ENCODE measurements around the gene ATOH8. TPM values are rescaled to one million over a fixed set of nuclear protein-coding genes. Genes with fewer than 3 reads are reported as not detected.

ATOH8 gene
- total RNA-seq, 3 donors from 2014 or later = 20.8 to 167 (median 46.2) TPM

DNA sequence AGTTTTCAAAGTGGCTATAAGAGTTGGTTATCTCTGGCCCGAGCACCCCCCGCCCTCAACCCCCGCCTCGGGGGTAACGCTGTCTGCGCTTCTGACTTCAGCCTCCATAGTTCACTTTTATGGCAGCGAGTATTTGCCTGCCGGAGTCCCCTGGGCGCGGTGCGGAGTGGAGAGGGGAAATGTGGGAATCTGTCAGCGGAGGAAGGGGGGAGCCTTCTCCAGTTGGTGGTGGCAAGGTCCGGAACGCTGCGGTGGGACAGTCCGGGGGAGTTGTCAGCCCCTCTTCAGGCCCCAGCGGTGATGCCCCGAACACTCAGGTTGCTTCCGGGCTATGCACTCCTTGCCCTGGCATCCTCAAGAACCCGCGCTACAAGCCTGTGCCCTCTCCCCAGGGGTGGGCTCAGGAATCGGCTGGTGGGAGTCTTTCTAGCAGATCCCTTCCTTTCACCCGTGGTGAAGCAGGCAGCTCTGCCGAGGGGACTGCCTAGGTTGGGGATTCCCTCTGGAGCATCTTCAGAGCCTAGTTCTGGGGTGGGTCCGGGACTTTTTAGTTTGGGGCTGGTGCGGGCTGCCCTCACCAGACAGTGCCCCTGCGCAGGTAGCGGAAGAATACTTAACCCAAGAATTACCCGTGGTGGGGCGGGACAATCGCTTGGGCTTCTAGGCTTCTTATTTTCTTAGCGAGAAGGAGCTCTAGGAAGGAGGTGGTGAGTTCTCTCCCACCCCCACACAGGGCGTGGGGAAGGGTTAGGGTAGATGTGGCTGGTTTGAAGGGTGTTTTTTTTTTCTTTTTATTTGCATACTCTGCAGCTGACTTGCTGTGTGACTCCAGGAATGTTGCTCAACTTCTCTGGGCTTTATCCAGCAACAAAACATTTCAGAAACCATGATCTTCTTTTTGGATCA is 1.6 kb downstream of the ATOH8 start:
- Histone ChIP-seq H3K4me1 (peaks cover 0 to 4% of the 10 kb centered on the region in 2 donors), H3K4me3 (peak overlapping the region; percentile 71 to 99 (median 77)), H3K27me3 (peaks cover 0 to 27% of the 10 kb centered on the region in 2 donors), H3K27ac (peak overlapping the region; percentile 54 to 81), H3K9me3 (no peaks in the 10 kb centered on the region), H3K36me3 (no peaks in the 10 kb centered on the region)
- DNase-seq (ENCODE audit: low spot score in 2 of 2) = no peak
- TF ChIP-seq POLR2AphosphoS5 (IDR thresholded peaks at IDR 0.05) (no peak), POLR2A (IDR thresholded peaks at IDR 0.05) (no peak)
- TF ChIP-seq, protein P1, sequence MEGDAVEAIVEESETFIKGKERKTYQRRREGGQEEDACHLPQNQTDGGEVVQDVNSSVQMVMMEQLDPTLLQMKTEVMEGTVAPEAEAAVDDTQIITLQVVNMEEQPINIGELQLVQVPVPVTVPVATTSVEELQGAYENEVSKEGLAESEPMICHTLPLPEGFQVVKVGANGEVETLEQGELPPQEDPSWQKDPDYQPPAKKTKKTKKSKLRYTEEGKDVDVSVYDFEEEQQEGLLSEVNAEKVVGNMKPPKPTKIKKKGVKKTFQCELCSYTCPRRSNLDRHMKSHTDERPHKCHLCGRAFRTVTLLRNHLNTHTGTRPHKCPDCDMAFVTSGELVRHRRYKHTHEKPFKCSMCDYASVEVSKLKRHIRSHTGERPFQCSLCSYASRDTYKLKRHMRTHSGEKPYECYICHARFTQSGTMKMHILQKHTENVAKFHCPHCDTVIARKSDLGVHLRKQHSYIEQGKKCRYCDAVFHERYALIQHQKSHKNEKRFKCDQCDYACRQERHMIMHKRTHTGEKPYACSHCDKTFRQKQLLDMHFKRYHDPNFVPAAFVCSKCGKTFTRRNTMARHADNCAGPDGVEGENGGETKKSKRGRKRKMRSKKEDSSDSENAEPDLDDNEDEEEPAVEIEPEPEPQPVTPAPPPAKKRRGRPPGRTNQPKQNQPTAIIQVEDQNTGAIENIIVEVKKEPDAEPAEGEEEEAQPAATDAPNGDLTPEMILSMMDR (IDR thresholded peaks at IDR 0.05) = no peak
- intact Hi-C loops (cut with DNase I; ENCODE audit: low total_unique reads) = loop anchor here (1.0 kb wide), 2 partner anchors 20 to 30 kb away; no protein-coding TSS in a partner anchor

DNA sequence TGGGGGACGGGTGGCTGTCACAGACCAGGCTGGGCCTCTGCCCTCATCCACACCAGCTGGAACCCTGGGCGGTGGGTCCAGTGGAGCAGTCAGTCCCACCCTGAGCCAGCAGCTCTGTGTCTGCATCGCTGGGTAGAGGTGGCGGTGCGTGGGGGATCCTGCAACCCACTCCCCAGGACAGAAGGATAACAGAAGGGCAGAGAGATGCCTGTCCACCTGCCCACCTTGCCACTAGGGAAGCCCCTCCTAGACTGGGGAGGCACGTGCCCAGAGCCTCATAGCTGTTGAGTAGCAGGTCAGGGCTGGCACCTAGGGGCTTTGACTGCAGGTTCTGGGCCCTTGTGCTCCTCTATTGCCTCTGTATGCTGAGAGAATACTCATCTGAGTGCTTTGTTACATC is 2.4 kb downstream of the ATOH8 start:
- no peak for DNase-seq (ENCODE audit: low spot score in 2 of 2)
- Histone ChIP-seq H3K9me3 (no peaks in the 10 kb centered on the region), H3K27me3 (peaks cover 0 to 27% of the 10 kb centered on the region in 2 donors), H3K36me3 (no peaks in the 10 kb centered on the region), H3K4me3 (peak overlapping the region; percentile 71 to 99 (median 77)), H3K4me1 (peaks cover 0 to 7% of the 10 kb centered on the region in 2 donors), H3K27ac (no peak overlapping the region)
- intact Hi-C loops (cut with DNase I; ENCODE audit: low total_unique reads) = no loop called here
- TF ChIP-seq POLR2AphosphoS5 (IDR thresholded peaks at IDR 0.05) (no peak), POLR2A (IDR thresholded peaks at IDR 0.05) (no peak)
- TF ChIP-seq, protein P1 (IDR thresholded peaks at IDR 0.05) = no peak

DNA sequence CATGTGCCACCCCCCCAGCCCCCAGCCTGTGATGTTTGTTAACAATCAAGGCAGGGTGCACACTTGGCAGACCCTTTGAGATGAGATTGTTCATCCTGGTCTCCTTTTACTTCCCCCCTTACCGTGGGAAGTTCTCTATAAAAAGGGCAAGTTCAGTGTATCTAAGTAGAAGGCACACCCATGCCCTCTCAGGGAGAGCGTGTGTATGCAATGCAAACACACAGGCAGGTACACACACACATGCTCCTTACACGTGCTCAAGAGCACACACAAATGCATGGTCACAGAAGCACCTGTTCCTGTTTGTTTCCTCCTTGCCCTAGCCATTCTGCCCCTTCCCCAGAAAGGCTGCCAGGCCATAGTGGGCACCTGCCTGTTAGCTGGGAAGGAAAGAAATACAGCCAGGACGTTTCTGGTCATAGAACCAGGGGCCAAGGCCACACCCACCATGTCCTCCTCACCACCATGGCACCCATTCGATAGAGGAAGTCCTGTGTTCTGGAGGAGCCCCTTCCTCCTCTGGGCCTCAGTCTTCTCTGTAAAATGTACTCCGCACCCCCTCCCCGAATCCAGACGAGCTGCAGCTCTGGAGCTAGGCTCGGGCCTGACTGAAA is 3.1 kb downstream of the ATOH8 start:
- no peaks in the 10 kb centered on the region for H3K36me3 ChIP-seq
- peak overlapping the region; percentile 71 to 99 (median 77) for H3K4me3 ChIP-seq
- intact Hi-C loops (cut with DNase I; ENCODE audit: low total_unique reads) = no loop called here
- H3K27ac ChIP-seq = no peak overlapping the region
- TF ChIP-seq, protein P1 (IDR thresholded peaks at IDR 0.05) = no peak
- TF ChIP-seq POLR2A (IDR thresholded peaks at IDR 0.05) = no peak
- no peak for TF ChIP-seq POLR2AphosphoS5 (IDR thresholded peaks at IDR 0.05)
- H3K4me1 ChIP-seq = peaks cover 0 to 7% of the 10 kb centered on the region in 2 donors
- no peaks in the 10 kb centered on the region for H3K9me3 ChIP-seq
- H3K27me3 ChIP-seq = peaks cover 0 to 27% of the 10 kb centered on the region in 2 donors
- no peak for DNase-seq (ENCODE audit: low spot score in 2 of 2)

DNA sequence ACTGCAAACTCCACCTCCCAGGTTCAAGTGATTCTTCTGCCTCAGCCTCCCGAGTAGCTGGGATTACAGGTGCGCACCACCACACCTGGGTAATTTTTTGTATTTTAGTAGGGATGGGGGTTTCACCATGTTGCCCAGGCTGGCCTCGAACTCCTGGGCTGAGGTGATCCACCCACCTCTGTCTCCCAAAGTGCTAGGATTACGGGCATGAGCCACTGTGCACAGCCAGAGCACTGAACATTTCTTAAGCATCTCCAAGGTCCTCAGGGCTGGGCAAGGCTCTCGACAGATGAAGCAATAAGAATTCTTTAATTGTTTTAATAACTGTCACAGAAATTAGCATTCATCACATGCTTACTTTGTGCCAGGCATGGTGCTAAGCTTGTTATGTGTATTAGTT is 4.1 kb downstream of the ATOH8 start:
- intact Hi-C loops (cut with DNase I; ENCODE audit: low total_unique reads) = no loop called here
- peak overlapping the region; percentile 29 to 99 (median 71) for H3K4me3 ChIP-seq
- no peak for DNase-seq (ENCODE audit: low spot score in 2 of 2)
- TF ChIP-seq POLR2AphosphoS5 (IDR thresholded peaks at IDR 0.05) = no peak
- TF ChIP-seq, protein P1 (IDR thresholded peaks at IDR 0.05) = no peak
- TF ChIP-seq POLR2A (IDR thresholded peaks at IDR 0.05) = no peak
- peaks cover 0 to 7% of the 10 kb centered on the region in 2 donors for H3K4me1 ChIP-seq
- no peaks in the 10 kb centered on the region for H3K36me3 ChIP-seq
- peaks cover 0 to 27% of the 10 kb centered on the region in 2 donors for H3K27me3 ChIP-seq
- peak overlapping the region in 1 of 2 donors; percentile 19 for H3K27ac ChIP-seq
- no peaks in the 10 kb centered on the region for H3K9me3 ChIP-seq
